ENCODE measurements around the gene AP2B1.

DNA sequence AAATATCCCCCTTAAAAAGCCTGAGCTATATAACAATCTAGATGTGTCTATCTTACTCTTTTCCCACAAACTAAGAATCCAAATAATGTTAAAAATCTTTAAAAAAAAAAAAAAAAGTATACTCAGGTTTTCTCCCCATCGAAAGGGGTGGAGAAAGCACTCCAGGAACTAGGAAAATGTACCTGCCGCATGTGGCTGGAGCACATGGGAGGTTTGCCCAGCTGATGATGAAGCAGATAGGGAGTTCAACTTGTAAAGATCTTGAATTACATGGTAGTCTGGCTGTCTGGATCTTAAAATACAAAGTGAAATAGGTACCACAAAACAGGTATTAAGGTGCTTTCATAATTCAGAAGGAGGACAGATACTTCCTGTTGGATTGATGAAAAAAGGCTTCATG lies 17.7 kb upstream of the AP2B1 start:
- TF ChIP-seq, protein P1, sequence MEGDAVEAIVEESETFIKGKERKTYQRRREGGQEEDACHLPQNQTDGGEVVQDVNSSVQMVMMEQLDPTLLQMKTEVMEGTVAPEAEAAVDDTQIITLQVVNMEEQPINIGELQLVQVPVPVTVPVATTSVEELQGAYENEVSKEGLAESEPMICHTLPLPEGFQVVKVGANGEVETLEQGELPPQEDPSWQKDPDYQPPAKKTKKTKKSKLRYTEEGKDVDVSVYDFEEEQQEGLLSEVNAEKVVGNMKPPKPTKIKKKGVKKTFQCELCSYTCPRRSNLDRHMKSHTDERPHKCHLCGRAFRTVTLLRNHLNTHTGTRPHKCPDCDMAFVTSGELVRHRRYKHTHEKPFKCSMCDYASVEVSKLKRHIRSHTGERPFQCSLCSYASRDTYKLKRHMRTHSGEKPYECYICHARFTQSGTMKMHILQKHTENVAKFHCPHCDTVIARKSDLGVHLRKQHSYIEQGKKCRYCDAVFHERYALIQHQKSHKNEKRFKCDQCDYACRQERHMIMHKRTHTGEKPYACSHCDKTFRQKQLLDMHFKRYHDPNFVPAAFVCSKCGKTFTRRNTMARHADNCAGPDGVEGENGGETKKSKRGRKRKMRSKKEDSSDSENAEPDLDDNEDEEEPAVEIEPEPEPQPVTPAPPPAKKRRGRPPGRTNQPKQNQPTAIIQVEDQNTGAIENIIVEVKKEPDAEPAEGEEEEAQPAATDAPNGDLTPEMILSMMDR (IDR thresholded peaks at IDR 0.05 in 8 of 11, conservative IDR thresholded peaks at IDR 0.05 in 3 of 11) = no peak
- TF ChIP-seq POLR2A (IDR thresholded peaks at IDR 0.05) = no peak

Data from spleen (tissue), 7 donors.